B cell (primary cell): ENCODE data around the gene SMAP1. TPM values are rescaled to one million over a fixed set of nuclear protein-coding genes. Genes with fewer than 3 reads are reported as not detected.

ENCODE experiments used
- ATAC-seq: fragments of 200-7000 bp; cut with Tn5 transposase; one replicate; pipeline ENCODE4 v1.10.0; 2021; ENCODE audit warnings: low read depth, mild to moderate bottlenecking, moderate number of reproducible peaks, moderate library complexity
- CTCF ChIA-PET: fragments of 350-600 bp; sonication (Branson Sonifier 250); formaldehyde crosslinking; loops from one replicate; lab custom pipeline; 2021; ENCODE audit warnings: antibody characterized with exemption, inconsistent platforms; lab: Charles Lee
- POLR2A ChIA-PET: fragments of 350-600 bp; sonication (Branson Sonifier 250); formaldehyde crosslinking; loops from one replicate; lab custom pipeline; 2021; ENCODE audit warnings: antibody characterized with exemption; lab: Charles Lee
- DNase-seq: peaks from one replicate; pipeline ENCODE4 v3.0.0; 2013
- H2AFZ ChIP-seq: 2 replicates; pipeline ENCODE4 v1.6.1; 2012; ENCODE audit warnings: mild to moderate bottlenecking, low read depth, low read length; ENCODE audit not compliant: insufficient read depth, poor library complexity, severe bottlenecking
- H3K27ac ChIP-seq, 2 donors: 1 replicate in 1 of 2; 2 replicates in 1 of 2; pipeline ENCODE4 v1.5.1; 2012 to 2013; ENCODE audit warnings: low read length in 2 of 2, mild to moderate bottlenecking in 2 of 2, moderate library complexity in 1 of 2
- H3K27me3 ChIP-seq, 4 experiments: fragments of 200-600 bp in 1 of 4; sonication (generic) in 1 of 4; replicated peaks in 1 of 4; 1 replicate in 2 of 4; 2 replicates in 2 of 4; pipeline versions ENCODE4 v1.6.1 to v1.7.0; 2013 to 2016; ENCODE audit warnings: low read length in 3 of 4, mild to moderate bottlenecking in 2 of 4, mixed read lengths in 1 of 4, moderate library complexity in 1 of 4; ENCODE audit not compliant: insufficient read depth in 4 of 4, control insufficient read depth in 3 of 4; ENCODE audit errors: control extremely low read depth in 1 of 4
- H3K36me3 ChIP-seq, 2 experiments: replicated peaks in 1 of 2; 1 replicate in 1 of 2; 2 replicates in 1 of 2; pipeline versions ENCODE4 v1.6.1 to v1.7.1; 2013; ENCODE audit warnings: low read length in 1 of 2; ENCODE audit not compliant: insufficient read depth in 2 of 2, control insufficient read depth in 1 of 2; ENCODE audit errors: control extremely low read depth in 1 of 2, extremely low read depth in 1 of 2
- H3K4me1 ChIP-seq, 2 donors: fragments of 200-600 bp in 1 of 2; sonication (generic) in 1 of 2; 1 replicate in 1 of 2; 2 replicates in 1 of 2; pipeline versions ENCODE4 v1.5.1 to v1.6.1; 2013 to 2017; ENCODE audit warnings: low read length in 2 of 2; ENCODE audit not compliant: control insufficient read depth in 2 of 2, insufficient read depth in 2 of 2
- H3K4me2 ChIP-seq: replicated peaks from 2 replicates; pipeline ENCODE3; 2012; ENCODE audit warnings: mild to moderate bottlenecking, low read depth, low read length; ENCODE audit not compliant: poor library complexity, severe bottlenecking
- H3K4me3 ChIP-seq, 5 experiments: fragments of 200-600 bp in 1 of 5; sonication (generic) in 1 of 5; 1 replicate in 3 of 5; 2 replicates in 2 of 5; pipeline versions ENCODE4 v1.5.1 to v1.7.0; 2011 to 2016; ENCODE audit warnings: low read length in 4 of 5, mild to moderate bottlenecking in 4 of 5, low read depth in 2 of 5, control low read depth in 1 of 5, moderate library complexity in 1 of 5; ENCODE audit not compliant: insufficient read depth in 1 of 5; ENCODE audit errors: control extremely low read depth in 1 of 5, extremely low read depth in 1 of 5
- H3K79me2 ChIP-seq: fragments of 200-600 bp; sonication (generic); one replicate; pipeline ENCODE4 v1.6.0; 2016; ENCODE audit warnings: low read length; ENCODE audit not compliant: control insufficient read depth, insufficient read depth
- H3K9ac ChIP-seq: fragments of 200-600 bp; sonication (generic); 2 replicates; pipeline ENCODE4 v1.6.1; 2017; ENCODE audit warnings: mild to moderate bottlenecking, low read length, moderate library complexity
- H3K9me3 ChIP-seq, 3 donors: one replicate each; pipeline versions ENCODE4 v1.6.1 to v1.7.1; 2013; ENCODE audit warnings: low read length in 2 of 3; ENCODE audit not compliant: control insufficient read depth in 2 of 3, insufficient read depth in 1 of 3; ENCODE audit errors: control extremely low read depth in 1 of 3
- H4K20me1 ChIP-seq: 2 replicates; pipeline ENCODE4 v1.6.0; 2012; ENCODE audit warnings: mild to moderate bottlenecking, low read length; ENCODE audit not compliant: insufficient read depth, control insufficient read depth, poor library complexity, severe bottlenecking
- H3K27ac Mint-ChIP-seq: one replicate; pipeline ENCODE4 v1.8.0; 2021; ENCODE audit warnings: mixed read lengths
- H3K27me3 Mint-ChIP-seq: one replicate; pipeline ENCODE4 v1.8.0; 2021; ENCODE audit warnings: mixed read lengths
- H3K4me1 Mint-ChIP-seq: one replicate; pipeline ENCODE4 v1.8.0; 2021; ENCODE audit warnings: mixed read lengths
- H3K4me3 Mint-ChIP-seq: one replicate; pipeline ENCODE4 v1.8.0; 2021; ENCODE audit warnings: mixed read lengths
- H3K9me3 Mint-ChIP-seq: one replicate; pipeline ENCODE4 v1.8.0; 2022; ENCODE audit warnings: mixed read lengths; ENCODE audit not compliant: insufficient read depth
- CTCF ChIP-seq: fragments of 200-600 bp; IDR thresholded peaks from one replicate; pipeline ENCODE4 v1.8.0; 2022; ENCODE audit warnings: antibody characterized with exemption, mild to moderate bottlenecking
- EZH2 ChIP-seq: IDR thresholded peaks from 2 replicates; pipeline ENCODE4 v1.6.1; 2012; ENCODE audit warnings: borderline replicate concordance, low read depth, mild to moderate bottlenecking, moderate library complexity, low read length; ENCODE audit not compliant: insufficient read depth, poor library complexity, severe bottlenecking
- WGBS: methylation state at CpG from one replicate; pipeline ENCODE4 v1.1.5; 2013; ENCODE audit warnings: missing lambda C conversion rate; ENCODE audit not compliant: insufficient coverage; 5-methylcytosine and 5-hydroxymethylcytosine counted together
- intact Hi-C: fragments of 100-400 bp; cut with micrococcal nuclease; formaldehyde crosslinking; loops from one replicate; pipeline ENCODE4 v1.10.0; 2022
- polyA plus RNA-seq: library from polyadenylated mRNA; depleted of rRNA; stranded (reverse); fragments of >200 nt; gene quantifications from 2 replicates; pipeline ENCODE4 v1.2.3, GENCODE V29; 2012
- total RNA-seq, 2 donors: library from RNA; stranded (reverse); fragments of 120-200 nt in 1 of 2; gene quantifications; 1 replicate in 1 of 2; 2 replicates in 1 of 2; pipeline versions ENCODE4 v1.2.3 to v1.2.4, GENCODE V29; 2013 to 2022

SMAP1 gene
- total and polyA plus RNA-seq, 2 donors (not counting 1 experiment from before 2014, with no cell fraction given): 11.0 to 21.7 TPM

GRCh38 chr6:70680396-70680795 is 12.7 kb downstream of the SMAP1 start:
- Mint-ChIP-seq H3K4me1 (peaks cover 30% of the 10 kb centered on the region), H3K27ac (no peak overlapping the region), H3K9me3 (no peaks in the 10 kb centered on the region), H3K27me3 (no peaks in the 10 kb centered on the region), H3K4me3 (no peak overlapping the region)
- Histone ChIP-seq H3K9me3 (no peaks in the 10 kb centered on the region), H3K4me3 (no peak overlapping the region), H3K36me3 (peaks cover 0 to 2% of the 10 kb centered on the region in 2 experiments), H3K27me3 (no peaks in the 10 kb centered on the region), H3K9ac (no peak overlapping the region), H3K4me1 (no peaks in the 10 kb centered on the region), H3K27ac (no peak overlapping the region), H2AFZ (no peak overlapping the region), H4K20me1 (peaks cover 55% of the 10 kb centered on the region), H3K4me2 (no peak overlapping the region), H3K79me2 (peaks cover 77% of the 10 kb centered on the region)
- DNase-seq (no peak), ATAC-seq (no peak)
- WGBS: 100% methylated on average over 1 of the region's 4 CpGs
- intact Hi-C loops: no loop called here
- POLR2A ChIA-PET: no interaction called here
- CTCF ChIA-PET: interaction anchor here (1.5 kb wide), 1 partner anchor 160 kb away, joined by 4 read pairs; no protein-coding TSS in a partner anchor
- TF ChIP-seq CTCF: no peak
- TF ChIP-seq EZH2: no peak

GRCh38 chr6:70684794-70685493 is 17.3 kb downstream of the SMAP1 start:
- Histone ChIP-seq H3K9ac (no peak overlapping the region), H4K20me1 (peaks cover 46% of the 10 kb centered on the region), H3K27ac (no peak overlapping the region), H3K36me3 (no peaks in the 10 kb centered on the region), H3K4me2 (no peak overlapping the region), H3K4me3 (no peak overlapping the region), H3K79me2 (peaks cover 74% of the 10 kb centered on the region), H3K27me3 (no peaks in the 10 kb centered on the region), H3K4me1 (no peaks in the 10 kb centered on the region), H2AFZ (no peak overlapping the region), H3K9me3 (no peaks in the 10 kb centered on the region)
- Mint-ChIP-seq H3K27ac (no peak overlapping the region), H3K4me3 (no peak overlapping the region), H3K9me3 (no peaks in the 10 kb centered on the region), H3K27me3 (no peaks in the 10 kb centered on the region), H3K4me1 (peaks cover 33% of the 10 kb centered on the region)
- ChIA-PET POLR2A (no interaction called here), CTCF (interaction anchor here (0.7 to 5.6 kb wide), 13 partner anchors 12 to 464 kb away, joined by 3 to 73 read pairs (median 6); partner anchors contain the start of genes SDHAF4 and SMAP1)
- WGBS: no CpG with 5 or more reads among the region's 1 CpG
- TF ChIP-seq EZH2 (no peak), CTCF (no peak)
- no peak for ATAC-seq
- no peak for DNase-seq
- intact Hi-C loops: loop anchor here (2.0 to 5.0 kb wide), 2 partner anchors 16 to 273 kb away; partner anchors contain the start of gene FAM135A
